Measurements from ENCODE around the gene MTNR1B.

MTNR1B gene

DNA sequence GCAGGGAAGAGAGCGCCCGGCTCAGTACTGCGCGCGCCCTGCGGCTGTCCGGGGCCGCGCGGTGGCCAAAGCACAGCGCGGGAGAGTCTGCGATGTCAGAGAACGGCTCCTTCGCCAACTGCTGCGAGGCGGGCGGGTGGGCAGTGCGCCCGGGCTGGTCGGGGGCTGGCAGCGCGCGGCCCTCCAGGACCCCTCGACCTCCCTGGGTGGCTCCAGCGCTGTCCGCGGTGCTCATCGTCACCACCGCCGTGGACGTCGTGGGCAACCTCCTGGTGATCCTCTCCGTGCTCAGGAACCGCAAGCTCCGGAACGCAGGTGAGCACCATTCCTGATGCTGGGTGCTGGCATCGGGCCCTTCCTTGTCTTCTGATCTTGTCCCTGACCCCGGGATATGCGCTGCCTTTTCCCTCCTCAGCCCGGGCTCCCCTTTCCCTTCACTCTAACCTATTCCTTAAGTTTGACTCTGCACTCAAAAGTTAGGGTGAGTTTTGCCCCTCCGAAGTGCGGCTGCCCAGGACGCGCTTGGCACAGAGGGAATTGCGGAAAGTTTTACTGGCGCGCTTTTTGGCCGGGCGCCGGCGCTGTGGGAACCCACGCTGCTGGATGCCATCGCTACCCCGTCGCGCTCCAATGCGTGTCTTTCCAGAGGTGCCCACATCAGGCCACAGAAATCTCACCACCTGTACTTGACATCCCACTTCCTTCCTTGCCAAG is at the start of gene MTNR1B:
TSS of gene MTNR1B (plus strand) at position 18 of the 714 bp plus-strand sequence. CDS start at position 93, 75 bp downstream.
- DNase-seq, result no peak

DNA sequence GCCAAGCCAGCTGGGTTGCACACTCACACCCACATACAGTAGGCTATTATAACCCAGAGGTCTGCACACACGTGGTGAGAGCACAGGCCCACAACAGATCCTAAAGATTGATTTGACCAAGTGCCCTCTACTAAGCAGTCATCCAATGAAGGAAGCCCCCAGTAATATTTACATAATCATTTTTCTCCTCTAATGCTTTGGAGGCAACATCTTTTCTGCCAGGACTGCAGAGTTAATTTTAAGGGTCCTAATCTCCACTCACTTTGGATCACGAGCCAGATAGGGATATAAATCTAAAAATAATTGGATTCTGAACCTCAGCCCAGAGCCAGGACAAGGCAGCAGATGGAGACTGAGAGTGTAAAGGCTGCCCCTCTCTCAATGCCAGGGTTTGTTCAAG is 49.1 kb upstream of the MTNR1B start:
- no peak for DNase-seq

DNA sequence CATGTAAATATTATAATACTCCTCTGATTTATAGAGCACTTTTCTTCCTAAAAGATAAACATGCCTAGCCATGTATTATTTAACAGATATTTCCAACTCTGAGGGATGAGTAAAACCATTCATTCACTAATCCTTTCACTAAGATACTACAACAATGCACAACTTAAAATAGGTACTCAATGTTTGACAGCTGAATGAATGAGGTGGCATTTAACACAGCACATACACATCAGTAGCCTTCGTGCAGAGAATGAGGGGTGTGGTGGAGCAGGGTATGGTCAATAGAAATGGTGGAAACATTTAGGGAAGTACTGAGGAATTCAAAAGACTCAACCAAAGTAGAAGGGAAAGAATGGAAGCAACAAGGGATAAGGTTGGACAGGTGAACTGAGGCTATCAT is 46.7 kb upstream of the MTNR1B start:
- DNase-seq, result no peak

GRCh38 chr11:92929246-92929645 is 40.2 kb upstream of the MTNR1B start:
- no peak for DNase-seq

- no peak for DNase-seq
These were observed 39.8 kb upstream of the MTNR1B start for GRCh38 chr11:92929653-92930052.

DNA sequence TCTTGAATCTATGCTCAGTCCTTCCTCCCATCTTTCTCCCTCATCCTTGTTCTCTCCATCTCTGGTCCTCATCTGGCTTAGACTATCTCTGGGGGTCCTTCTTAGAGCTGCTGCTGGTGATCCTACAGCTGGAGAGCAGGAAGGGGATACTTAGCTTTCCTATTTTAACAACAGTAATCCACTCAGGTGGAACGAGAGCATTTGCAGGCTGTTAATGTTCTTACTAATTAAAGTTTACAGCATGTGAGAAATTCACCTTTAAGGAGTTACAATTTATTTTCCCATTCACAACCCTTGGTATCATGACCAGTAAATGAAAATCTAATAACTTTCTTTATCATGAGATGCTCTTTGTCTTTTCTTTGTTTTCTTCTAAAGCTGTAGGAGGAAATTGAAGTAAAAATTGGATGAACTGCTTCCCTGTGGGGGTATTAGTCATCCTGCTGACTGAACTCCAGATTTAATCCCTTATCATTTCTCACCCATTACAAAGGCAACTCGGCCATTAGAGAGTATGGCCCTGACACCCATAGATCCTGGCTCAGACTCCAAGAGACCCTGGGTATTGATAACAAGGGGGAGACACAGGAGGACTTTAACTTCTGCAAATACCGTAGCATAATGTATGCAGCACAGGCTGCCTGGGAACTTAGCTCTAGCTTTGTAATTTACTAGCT is 37.6 kb upstream of the MTNR1B start:
- DNase-seq, result no peak

DNA sequence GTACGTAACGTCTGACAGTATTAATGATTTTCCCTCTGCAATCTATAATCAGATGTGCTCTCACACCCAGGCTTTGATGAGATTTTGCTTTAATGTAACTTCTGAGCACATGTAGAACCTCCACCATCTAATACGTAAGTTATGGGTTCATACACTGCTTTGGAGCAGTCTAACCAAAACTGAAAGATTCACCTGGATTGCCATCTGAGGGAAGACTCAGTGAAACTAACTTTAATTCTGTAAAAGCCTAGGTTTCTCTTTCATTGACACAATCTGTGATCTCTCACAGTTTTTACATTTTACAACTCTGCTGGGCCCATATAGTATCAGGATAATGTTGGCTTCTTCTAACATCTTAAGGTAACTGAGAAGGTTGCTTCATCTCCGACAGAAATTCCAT is 30.1 kb upstream of the MTNR1B start:
- no peak for DNase-seq

DNA sequence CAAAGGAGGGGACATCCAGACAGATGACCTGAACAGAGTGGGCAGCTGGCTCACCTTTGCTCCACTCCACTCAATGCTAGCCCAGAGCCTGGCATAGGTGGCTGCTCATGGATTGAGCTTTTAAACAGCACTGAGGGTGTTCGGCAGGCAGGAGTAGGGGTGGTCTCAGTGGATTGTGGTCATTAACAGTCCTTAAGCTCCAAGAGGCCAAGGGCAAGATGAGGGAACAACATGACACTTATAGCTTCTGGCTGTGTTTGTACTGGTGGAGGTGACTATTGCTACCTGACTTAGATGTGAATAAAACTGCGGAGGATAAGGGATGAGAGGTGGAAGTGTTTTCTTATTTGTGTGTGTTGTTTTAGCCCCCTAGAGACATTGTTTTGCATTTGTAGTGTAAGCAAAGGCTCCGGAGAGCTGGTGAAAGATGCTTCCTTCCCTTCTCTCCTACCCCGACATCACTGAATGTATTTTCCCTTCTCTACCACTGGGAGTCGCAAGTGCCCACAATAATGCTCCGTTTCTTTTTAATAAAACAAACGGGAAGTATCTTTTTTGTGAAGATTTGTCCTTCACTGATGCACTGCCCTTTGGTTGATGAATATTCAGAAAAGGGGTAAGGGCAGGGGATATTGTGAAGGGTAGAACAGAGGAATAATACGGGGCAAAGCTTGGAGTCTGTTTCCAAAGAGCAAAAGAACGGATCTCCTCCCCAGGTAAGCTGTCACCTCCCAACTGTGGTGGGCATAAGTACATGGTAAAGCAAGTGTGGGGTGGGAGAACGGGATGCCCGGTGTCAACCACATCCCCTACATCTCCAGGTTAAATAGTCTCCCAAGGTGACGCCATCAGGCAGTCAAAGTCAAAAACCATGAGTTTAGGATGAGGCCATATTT is 27.5 kb upstream of the MTNR1B start:
- DNase-seq, result no peak

GRCh38 chr11:92946707-92947106 is 22.7 kb upstream of the MTNR1B start:
- DNase-seq, result no peak

DNA sequence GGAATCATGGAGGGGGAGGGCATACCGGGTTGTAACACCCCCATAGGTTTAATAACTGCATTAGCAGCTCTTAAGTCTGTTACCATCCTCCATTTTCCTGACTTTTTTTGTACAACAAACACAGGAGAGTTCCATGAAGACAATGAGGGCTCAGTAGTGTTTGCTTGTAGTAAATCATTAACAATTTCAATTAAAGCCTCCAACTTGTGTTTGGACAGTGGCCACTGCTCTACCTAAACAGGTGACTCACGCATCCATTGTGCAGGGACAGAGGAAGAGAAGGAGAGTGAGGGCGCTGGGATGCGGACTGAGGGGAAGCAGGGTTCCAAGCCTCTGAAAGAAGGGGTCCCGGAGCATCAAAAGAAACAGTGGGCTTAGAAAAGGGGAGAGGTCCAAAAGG is 21.3 kb upstream of the MTNR1B start:
- no peak for DNase-seq

DNA sequence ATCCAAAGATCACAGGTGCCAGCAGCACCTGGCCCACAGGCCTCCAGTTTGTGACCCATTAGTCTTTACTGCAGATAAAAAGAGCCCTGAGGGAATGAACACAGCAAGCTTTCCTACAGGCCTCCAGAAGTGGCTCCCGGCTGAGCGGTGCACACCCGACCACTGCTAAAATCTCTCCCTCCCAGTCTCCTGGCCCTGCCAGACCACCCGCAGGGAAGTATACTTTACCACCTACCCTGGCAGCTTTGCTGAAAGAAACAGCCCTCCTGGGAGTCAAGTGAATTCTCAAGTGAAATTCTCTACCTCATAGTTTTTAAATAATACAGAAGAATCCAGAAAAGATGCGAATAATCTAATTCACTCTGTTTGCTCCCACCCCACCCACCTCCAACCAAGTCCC is 15.4 kb upstream of the MTNR1B start:
- DNase-seq, result no peak

GRCh38 chr11:92955860-92956259 is 13.6 kb upstream of the MTNR1B start:
- no peak for DNase-seq

DNA sequence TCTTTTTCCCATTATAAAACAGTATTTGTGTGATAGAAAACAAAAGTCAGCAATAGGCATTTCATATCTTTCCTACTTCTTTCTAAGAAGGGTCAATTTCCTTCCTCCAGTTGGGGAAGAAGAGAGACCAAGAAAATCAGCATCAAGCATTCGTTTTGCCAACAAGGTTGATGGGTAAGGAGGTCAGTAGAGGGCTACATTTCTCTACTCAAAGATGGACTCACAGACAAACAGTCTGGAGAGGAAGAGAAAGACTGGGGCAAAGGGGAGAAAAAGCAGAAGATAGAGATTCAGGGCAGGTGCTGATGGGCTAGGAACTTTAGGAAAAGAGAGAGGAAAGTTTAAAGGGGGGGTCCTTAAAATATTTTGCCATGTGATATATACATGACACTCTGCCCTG is 8.6 kb upstream of the MTNR1B start:
- DNase-seq, result no peak

- DNase-seq, result no peak
These were observed 7.0 kb upstream of the MTNR1B start for GRCh38 chr11:92962446-92962845.

- no peak for DNase-seq
These were observed 5.0 kb upstream of the MTNR1B start for GRCh38 chr11:92964471-92964870.

DNA sequence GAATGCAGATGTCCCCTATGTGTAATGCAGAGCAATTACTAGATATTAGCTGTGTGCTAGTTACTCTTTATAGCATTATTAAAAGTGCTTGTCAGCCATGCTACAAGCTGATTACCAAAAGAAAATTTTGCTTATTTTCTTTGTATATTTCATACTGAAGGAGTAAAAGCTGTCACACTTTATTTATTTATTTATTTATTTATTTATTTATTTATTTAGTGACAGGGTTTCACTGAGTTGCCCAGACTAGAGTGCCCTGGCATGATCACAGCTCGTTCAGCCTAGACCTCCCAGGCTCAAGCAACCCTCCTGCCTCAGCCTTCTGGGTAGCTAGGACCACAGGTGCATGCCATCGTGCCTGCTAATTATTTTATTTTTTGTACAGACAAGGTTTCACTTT is 4.3 kb upstream of the MTNR1B start:
- no peak for DNase-seq

GRCh38 chr11:92967178-92967577 is 2.3 kb upstream of the MTNR1B start:
- DNase-seq, result no peak

DNA sequence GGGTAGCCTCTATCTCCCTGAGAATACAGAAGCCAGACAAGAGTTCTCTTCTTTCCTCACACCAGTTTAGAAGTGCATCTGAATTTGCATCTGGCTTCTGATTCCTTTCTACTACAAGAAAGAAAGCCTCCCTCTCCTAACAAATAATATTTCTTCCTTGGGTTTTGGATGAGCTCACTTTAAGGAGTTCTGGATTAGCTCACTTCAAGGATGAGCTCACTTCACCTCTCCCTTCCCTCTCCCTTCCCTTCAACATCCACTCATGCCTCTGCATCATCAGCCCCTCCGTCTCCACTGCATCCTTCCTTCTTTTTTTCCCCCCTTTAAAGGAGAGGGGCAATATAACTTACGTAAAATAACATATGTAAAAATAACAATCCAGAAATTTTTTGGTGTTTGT is 1.6 kb upstream of the MTNR1B start:
- no peak for DNase-seq

- DNase-seq, result no peak
These were observed 188 bp upstream of the MTNR1B start for GRCh38 chr11:92969293-92969633.

GRCh38 chr11:92972248-92972647 is 2.8 kb downstream of the MTNR1B start:
- no peak for DNase-seq

DNA sequence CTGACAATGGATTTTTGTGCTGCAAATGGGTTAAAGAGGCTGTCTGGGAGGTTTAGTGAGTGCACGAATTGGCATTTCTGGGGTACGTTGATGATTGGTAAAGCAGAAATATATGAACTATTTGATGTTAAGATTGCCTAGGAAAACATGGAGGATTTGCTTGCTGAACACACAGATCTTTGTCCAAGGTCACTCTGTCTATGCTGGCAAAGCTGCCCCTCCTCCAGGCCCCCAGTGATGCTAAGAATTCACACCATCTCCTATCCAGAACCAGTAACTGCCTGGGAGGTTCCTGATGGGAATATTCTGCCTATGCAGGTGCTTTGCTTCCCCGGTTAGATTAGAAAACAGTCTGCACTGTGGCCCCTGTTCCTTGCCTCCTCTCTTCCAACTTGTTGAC is 5.8 kb downstream of the MTNR1B start:
- no peak for DNase-seq

DNA sequence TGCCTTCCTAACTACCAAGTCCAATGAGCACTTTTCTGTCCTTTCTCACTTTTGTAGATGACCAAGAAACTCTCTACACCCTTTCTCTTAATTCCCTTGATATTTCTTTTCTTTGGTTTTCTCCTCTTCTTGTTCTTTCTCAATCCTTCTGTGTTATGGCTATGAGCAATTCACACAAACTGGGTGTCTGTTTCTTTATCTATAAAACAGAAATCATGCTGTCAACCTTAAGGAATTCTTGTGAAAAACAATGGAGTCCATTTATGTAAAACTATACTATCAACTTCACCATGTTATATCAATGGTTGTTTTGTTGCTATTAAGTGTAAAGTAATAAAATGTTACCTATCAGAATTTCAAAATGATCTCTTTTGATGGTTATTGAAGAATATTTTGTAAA is 7.2 kb downstream of the MTNR1B start:
- no peak for DNase-seq

- DNase-seq, result no peak
These were observed 8.0 kb downstream of the MTNR1B start for GRCh38 chr11:92977401-92977800.
